Muscle layer of duodenum (tissue), 2 donors: ENCODE data around the gene ATP2C2.
"Not testable (repeated sequence)": the region's sequence is repeated elsewhere in the genome, so short reads cannot be mapped to it uniquely, and the experiment has no call there.

ENCODE experiments used
- H3K27ac ChIP-seq: one replicate; pipeline ENCODE4 v1.7.0; 2013; ENCODE audit warnings: mild to moderate bottlenecking, low read length
- H3K27me3 ChIP-seq: one replicate; pipeline ENCODE4 v1.7.0; 2013; ENCODE audit warnings: low read depth, mild to moderate bottlenecking, control low read depth, low read length
- H3K36me3 ChIP-seq, 2 donors: one replicate each; pipeline ENCODE4 v1.7.0; 2013; ENCODE audit warnings: low read length in 2 of 2, control low read depth in 1 of 2, mild to moderate bottlenecking in 1 of 2; ENCODE audit not compliant: insufficient read depth in 2 of 2, control insufficient read depth in 1 of 2
- H3K4me1 ChIP-seq, 2 donors: one replicate each; pipeline ENCODE4 v1.7.0; 2013; ENCODE audit warnings: low read length in 2 of 2, mild to moderate bottlenecking in 2 of 2, control low read depth in 1 of 2, moderate library complexity in 1 of 2; ENCODE audit not compliant: insufficient read depth in 2 of 2, control insufficient read depth in 1 of 2
- H3K4me3 ChIP-seq, 2 donors: one replicate each; pipeline ENCODE4 v1.7.0; 2013; ENCODE audit warnings: low read length in 2 of 2, low read depth in 1 of 2, mild to moderate bottlenecking in 1 of 2
- H3K9me3 ChIP-seq, 2 donors: one replicate each; pipeline ENCODE4 v1.7.0; 2013; ENCODE audit warnings: low read length in 2 of 2, control low read depth in 1 of 2, mild to moderate bottlenecking in 1 of 2; ENCODE audit not compliant: control insufficient read depth in 1 of 2
- donor health status: healthy.

ATP2C2 gene

GRCh38 chr16:84329843-84330684 lies 38.3 kb upstream of the ATP2C2 start:
- Histone ChIP-seq H3K36me3 (peaks cover 0 to 4% of the 10 kb centered on the region in 2 donors), H3K27ac (no peak overlapping the region), H3K9me3 (peaks cover 0 to 2% of the 10 kb centered on the region in 2 donors), H3K4me3 (no peak overlapping the region), H3K4me1 (no peaks in the 10 kb centered on the region), H3K27me3 (no peaks in the 10 kb centered on the region)

- no peaks in the 10 kb centered on the region for H3K4me1 ChIP-seq
- no peak overlapping the region for H3K4me3 ChIP-seq
- no peaks in the 10 kb centered on the region for H3K27me3 ChIP-seq
- H3K9me3 ChIP-seq: peaks cover 0 to 3% of the 10 kb centered on the region in 2 donors
- peaks cover 0 to 4% of the 10 kb centered on the region in 2 donors for H3K36me3 ChIP-seq
- H3K27ac ChIP-seq: no peak overlapping the region
Measured at GRCh38 chr16:84330685-84331050, 37.7 kb upstream of the ATP2C2 start.

GRCh38 chr16:84331998-84332780 lies 36.1 kb upstream of the ATP2C2 start:
- Histone ChIP-seq H3K9me3 (peaks cover 0 to 3% of the 10 kb centered on the region in 2 donors), H3K27ac (no peak overlapping the region), H3K36me3 (no peaks in the 10 kb centered on the region), H3K4me3 (no peak overlapping the region), H3K4me1 (no peaks in the 10 kb centered on the region), H3K27me3 (no peaks in the 10 kb centered on the region)

GRCh38 chr16:84332975-84333684 lies 35.2 kb upstream of the ATP2C2 start:
- Histone ChIP-seq H3K27me3 (no peaks in the 10 kb centered on the region), H3K36me3 (no peaks in the 10 kb centered on the region), H3K4me1 (no peaks in the 10 kb centered on the region), H3K9me3 (peaks cover 0 to 3% of the 10 kb centered on the region in 2 donors), H3K4me3 (no peak overlapping the region), H3K27ac (peak overlapping the region; percentile 49)

- peaks cover 0 to 3% of the 10 kb centered on the region in 2 donors for H3K9me3 ChIP-seq
- H3K36me3 ChIP-seq: no peaks in the 10 kb centered on the region
- H3K4me3 ChIP-seq: no peak overlapping the region
- peak overlapping the region; percentile 49 for H3K27ac ChIP-seq
- no peaks in the 10 kb centered on the region for H3K27me3 ChIP-seq
- no peaks in the 10 kb centered on the region for H3K4me1 ChIP-seq
Measured at GRCh38 chr16:84334058-84334457, 34.3 kb upstream of the ATP2C2 start.

- no peaks in the 10 kb centered on the region for H3K36me3 ChIP-seq
- H3K27me3 ChIP-seq: no peaks in the 10 kb centered on the region
- no peak overlapping the region for H3K4me3 ChIP-seq
- no peaks in the 10 kb centered on the region for H3K4me1 ChIP-seq
- H3K9me3 ChIP-seq: peaks cover 0 to 3% of the 10 kb centered on the region in 2 donors
- no peak overlapping the region for H3K27ac ChIP-seq
Measured at GRCh38 chr16:84334482-84334881, 33.9 kb upstream of the ATP2C2 start.

GRCh38 chr16:84337236-84337635 lies 31.1 kb upstream of the ATP2C2 start:
- H3K4me1 ChIP-seq, H3K9me3 ChIP-seq, H3K27me3 ChIP-seq, H3K36me3 ChIP-seq, H3K4me3 ChIP-seq, H3K27ac ChIP-seq: not testable (repeated sequence)

GRCh38 chr16:84339311-84339710 lies 29.0 kb upstream of the ATP2C2 start:
- no peak overlapping the region for H3K4me3 ChIP-seq
- no peaks in the 10 kb centered on the region for H3K27me3 ChIP-seq
- H3K9me3 ChIP-seq: peaks cover 0 to 3% of the 10 kb centered on the region in 2 donors
- H3K4me1 ChIP-seq: no peaks in the 10 kb centered on the region
- no peak overlapping the region for H3K27ac ChIP-seq
- H3K36me3 ChIP-seq: no peaks in the 10 kb centered on the region

GRCh38 chr16:84339766-84340165 lies 28.6 kb upstream of the ATP2C2 start:
- Histone ChIP-seq H3K36me3 (no peaks in the 10 kb centered on the region), H3K27me3 (no peaks in the 10 kb centered on the region), H3K4me3 (no peak overlapping the region), H3K4me1 (no peaks in the 10 kb centered on the region), H3K27ac (no peak overlapping the region), H3K9me3 (peaks cover 0 to 3% of the 10 kb centered on the region in 2 donors)

GRCh38 chr16:84340325-84341040 lies 27.9 kb upstream of the ATP2C2 start:
- Histone ChIP-seq H3K27ac (no peak overlapping the region), H3K27me3 (no peaks in the 10 kb centered on the region), H3K36me3 (no peaks in the 10 kb centered on the region), H3K9me3 (no peaks in the 10 kb centered on the region), H3K4me3 (no peak overlapping the region), H3K4me1 (no peaks in the 10 kb centered on the region)
